Endothelial cell of umbilical vein (primary cell): Measurements from ENCODE around the gene HOXD10. TPM values are rescaled to one million over a fixed set of nuclear protein-coding genes. Genes with fewer than 3 reads are reported as not detected.

Source experiments
- BruUV-seq: library from RNA; stranded (reverse); fragments of 400-500 nt; replicated peaks from 2 replicates; lab custom pipeline; 2021; lab: Mats Ljungman, UMichigan
- CTCF ChIA-PET: fragments of 300-600, 350-600 bp; sonication (Branson Sonifier 250); formaldehyde crosslinking; loops from one replicate; lab custom pipeline; 2021; ENCODE audit warnings: antibody characterized with exemption, inconsistent platforms; lab: Charles Lee
- POLR2A ChIA-PET: fragments of 300-600, 350-600 bp; sonication (Branson Sonifier 250); formaldehyde crosslinking; loops from one replicate; lab custom pipeline; 2021; ENCODE audit warnings: antibody characterized with exemption, inconsistent platforms; lab: Charles Lee
- DNase-seq: peaks from one replicate; pipeline ENCODE4 v3.0.0-alpha.2; 2011; ENCODE audit warnings: low read depth, low spot score
- FAIRE-seq: peaks from 2 replicates; lab custom pipeline; 2011; peaks lifted over from hg19 to GRCh38; lab: Jason Lieb, UNC
- H2AFZ ChIP-seq: 2 replicates; pipeline ENCODE4 v1.6.0; 2012; ENCODE audit warnings: low read depth, low read length, control low read depth, inconsistent platforms
- H3K27ac ChIP-seq: 2 replicates; pipeline ENCODE4 v1.5.1; 2011; ENCODE audit warnings: low read depth, mild to moderate bottlenecking, control low read depth, low read length, moderate library complexity; ENCODE audit not compliant: insufficient read depth
- H3K27me3 ChIP-seq, 2 experiments: 2 replicates each; pipeline versions ENCODE4 v1.6.0 to v1.6.1; 2011; ENCODE audit warnings: low read length in 2 of 2, mixed read lengths in 1 of 2; ENCODE audit not compliant: control insufficient read depth in 2 of 2, insufficient read depth in 2 of 2
- H3K36me3 ChIP-seq, 2 experiments: 2 replicates in 1 of 2; 3 replicates in 1 of 2; pipeline ENCODE4 v1.5.1; 2011; ENCODE audit warnings: low read length in 2 of 2, mild to moderate bottlenecking in 1 of 2, moderate library complexity in 1 of 2; ENCODE audit not compliant: control insufficient read depth in 2 of 2, insufficient read depth in 2 of 2; ENCODE audit errors: extremely low read depth in 1 of 2
- H3K4me1 ChIP-seq: 3 replicates; pipeline ENCODE4 v1.5.1; 2011; ENCODE audit warnings: mild to moderate bottlenecking, low read length; ENCODE audit not compliant: control insufficient read depth, insufficient read depth; ENCODE audit errors: extremely low read depth
- H3K4me2 ChIP-seq: 2 replicates; pipeline ENCODE4 v1.6.1; 2011; ENCODE audit warnings: low read length, control low read depth, mixed read lengths; ENCODE audit not compliant: insufficient read depth
- H3K4me3 ChIP-seq, 3 experiments: fragments of 200-600 bp in 1 of 3; sonication (generic), shearing (Covaris generic) in 1 of 3; replicated peaks in 1 of 3; 2 replicates each; pipeline ENCODE4 v1.5.1; 2011 to 2016; ENCODE audit warnings: control low read depth in 3 of 3, low read length in 3 of 3, mild to moderate bottlenecking in 2 of 3, inconsistent platforms in 1 of 3, low read depth in 1 of 3, moderate library complexity in 1 of 3; ENCODE audit not compliant: insufficient read depth in 1 of 3
- H3K79me2 ChIP-seq: 2 replicates; pipeline ENCODE4 v1.6.0; 2012; ENCODE audit warnings: low read length, inconsistent platforms; ENCODE audit not compliant: control insufficient read depth, insufficient read depth
- H3K9ac ChIP-seq: replicated peaks from 2 replicates; pipeline ENCODE3; 2011; ENCODE audit warnings: low read length, control low read depth; ENCODE audit not compliant: insufficient read depth; ENCODE audit errors: extremely low read depth
- H3K9me1 ChIP-seq: replicated peaks from 3 replicates; pipeline ENCODE4 v1.6.0; 2011; ENCODE audit warnings: mild to moderate bottlenecking, low read length; ENCODE audit not compliant: control insufficient read depth, insufficient read depth; ENCODE audit errors: extremely low read depth
- H3K9me3 ChIP-seq: replicated peaks from 2 replicates; pipeline ENCODE4 v1.5.1; 2012; ENCODE audit warnings: low read length, inconsistent platforms; ENCODE audit not compliant: control insufficient read depth, insufficient read depth
- H4K20me1 ChIP-seq: replicated peaks from 2 replicates; pipeline ENCODE3; 2011; ENCODE audit warnings: mild to moderate bottlenecking, low read length; ENCODE audit not compliant: control insufficient read depth, insufficient read depth; ENCODE audit errors: extremely low read depth
- EZH2 ChIP-seq: IDR thresholded peaks from 2 replicates; pipeline ENCODE4 v1.6.1; 2012; ENCODE audit warnings: borderline replicate concordance, low read depth, mild to moderate bottlenecking, moderate library complexity, low read length, inconsistent platforms; ENCODE audit not compliant: severe bottlenecking
- FOS ChIP-seq: IDR thresholded peaks from 2 replicates; pipeline ENCODE4 v1.6.1; 2011; ENCODE audit warnings: mild to moderate bottlenecking, low read length, moderate library complexity, borderline replicate concordance; ENCODE audit not compliant: insufficient read depth
- GATA2 ChIP-seq: IDR thresholded peaks from 2 replicates; pipeline ENCODE4 v1.7.0; 2011; ENCODE audit warnings: low read depth, mild to moderate bottlenecking, moderate library complexity, mixed read lengths, low read length; ENCODE audit not compliant: insufficient read length, insufficient read depth
- JUN ChIP-seq: IDR thresholded peaks from 2 replicates; pipeline ENCODE4 v1.6.1; 2011; ENCODE audit warnings: borderline replicate concordance, low read depth; ENCODE audit not compliant: insufficient read length, insufficient read depth
- MYC ChIP-seq: IDR thresholded peaks from one replicate; pipeline ENCODE4 v1.6.1; 2011; ENCODE audit warnings: mild to moderate bottlenecking, low read depth, low read length
- POLR2A ChIP-seq: IDR thresholded peaks from 2 replicates; pipeline ENCODE4 v1.6.1; 2012; ENCODE audit warnings: low read depth, mild to moderate bottlenecking, control low read depth, low read length
- dilution Hi-C: fragments of 300-500 bp; cut with MboI; formaldehyde crosslinking; loops from one replicate; pipeline ENCODE4 v1.15.0; 2019; ENCODE audit warnings: low sequenced_read_pairs; ENCODE audit not compliant: extremely low pct_ligation_motif_present
- intact Hi-C: fragments of 100-400 bp; cut with micrococcal nuclease; formaldehyde crosslinking; loops from one replicate; pipeline ENCODE4 v1.10.0; 2022
- polyA plus RNA-seq, 4 experiments: library from polyadenylated mRNA; depleted of rRNA in 3 of 4; stranded (reverse) in 3 of 4; unstranded in 1 of 4; fragments of >200 nt; gene quantifications; 2 replicates each; pipeline versions ENCODE4 v1.2.1 to v1.2.3, GENCODE V29; 2011 to 2012; ENCODE audit warnings: missing spikeins in 1 of 4
- total RNA-seq: library from RNA; stranded (reverse); gene quantifications from 2 replicates; pipeline ENCODE4 v1.2.3, GENCODE V29; 2021
- TF ChIP-seq, protein P1 (sequence below), 2 donors: IDR thresholded peaks; 1 replicate in 1 of 2; 2 replicates in 1 of 2; pipeline ENCODE4 v1.5.1; 2011; ENCODE audit warnings: low read length in 2 of 2, mild to moderate bottlenecking in 2 of 2, moderate library complexity in 2 of 2, control low read depth in 1 of 2, inconsistent platforms in 1 of 2, low read depth in 1 of 2; ENCODE audit not compliant: insufficient read depth in 1 of 2; ENCODE audit errors: extremely low read depth in 1 of 2
- TF ChIP-seq, protein P2 (sequence below): IDR thresholded peaks from 2 replicates; pipeline ENCODE4 v1.6.1; 2011; ENCODE audit not compliant: insufficient read depth, insufficient read length

HOXD10 gene
- total and polyA plus RNA-seq, 2 donors (not counting 3 experiments of a cell fraction or from before 2014, with no cell fraction given), result not detected

DNA sequence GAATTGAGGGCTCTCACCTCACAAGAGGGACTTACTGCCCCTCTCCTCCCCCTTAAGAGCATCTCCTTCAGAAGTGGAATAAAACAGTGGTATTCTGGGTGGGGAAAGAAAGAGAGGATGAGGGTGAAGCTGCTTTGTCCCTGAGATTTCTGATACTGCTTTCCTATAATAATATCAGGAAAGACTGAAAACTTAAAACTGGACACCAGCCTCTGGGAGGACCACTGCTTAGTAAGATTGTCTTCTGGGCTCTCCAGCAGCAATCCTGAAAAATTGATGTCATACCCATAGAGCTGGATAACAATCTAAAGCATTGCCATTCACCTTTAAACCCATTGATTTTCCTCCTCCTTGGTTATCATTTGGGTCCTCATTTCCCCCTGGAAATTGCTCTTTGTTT lies 30.1 kb downstream of the HOXD10 start:
- H4K20me1 ChIP-seq, result no peaks in the 10 kb centered on the region
- TF ChIP-seq FOS (no peak), POLR2A (no peak), GATA2 (no peak), MYC (no peak), EZH2 (no peak), JUN (no peak)
- TF ChIP-seq, protein P1, sequence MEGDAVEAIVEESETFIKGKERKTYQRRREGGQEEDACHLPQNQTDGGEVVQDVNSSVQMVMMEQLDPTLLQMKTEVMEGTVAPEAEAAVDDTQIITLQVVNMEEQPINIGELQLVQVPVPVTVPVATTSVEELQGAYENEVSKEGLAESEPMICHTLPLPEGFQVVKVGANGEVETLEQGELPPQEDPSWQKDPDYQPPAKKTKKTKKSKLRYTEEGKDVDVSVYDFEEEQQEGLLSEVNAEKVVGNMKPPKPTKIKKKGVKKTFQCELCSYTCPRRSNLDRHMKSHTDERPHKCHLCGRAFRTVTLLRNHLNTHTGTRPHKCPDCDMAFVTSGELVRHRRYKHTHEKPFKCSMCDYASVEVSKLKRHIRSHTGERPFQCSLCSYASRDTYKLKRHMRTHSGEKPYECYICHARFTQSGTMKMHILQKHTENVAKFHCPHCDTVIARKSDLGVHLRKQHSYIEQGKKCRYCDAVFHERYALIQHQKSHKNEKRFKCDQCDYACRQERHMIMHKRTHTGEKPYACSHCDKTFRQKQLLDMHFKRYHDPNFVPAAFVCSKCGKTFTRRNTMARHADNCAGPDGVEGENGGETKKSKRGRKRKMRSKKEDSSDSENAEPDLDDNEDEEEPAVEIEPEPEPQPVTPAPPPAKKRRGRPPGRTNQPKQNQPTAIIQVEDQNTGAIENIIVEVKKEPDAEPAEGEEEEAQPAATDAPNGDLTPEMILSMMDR (IDR thresholded peaks at IDR 0.05; ENCODE audit: extremely low read depth in 1 of 2, insufficient read depth in 1 of 2, low read depth in 1 of 2, low read length in 2 of 2), result no peak
- TF ChIP-seq, protein P2, sequence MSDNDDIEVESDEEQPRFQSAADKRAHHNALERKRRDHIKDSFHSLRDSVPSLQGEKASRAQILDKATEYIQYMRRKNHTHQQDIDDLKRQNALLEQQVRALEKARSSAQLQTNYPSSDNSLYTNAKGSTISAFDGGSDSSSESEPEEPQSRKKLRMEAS, result no peak
- FAIRE-seq (no peak), DNase-seq (no peak)
- no peak overlapping the region for H3K9ac ChIP-seq
- H3K36me3 ChIP-seq, result peaks cover 2 to 9% of the 10 kb centered on the region in 2 experiments
- no peaks in the 10 kb centered on the region for H3K4me1 ChIP-seq
- BruUV-seq, result no TSS peak
- no peaks in the 10 kb centered on the region for H3K9me3 ChIP-seq
- no peak overlapping the region for H3K27ac ChIP-seq
- intact Hi-C loops (no loop called here), dilution Hi-C loops (loop anchor here (25.0 kb wide), 1 partner anchor 491 kb away; no protein-coding TSS in a partner anchor)
- no peak overlapping the region for H2AFZ ChIP-seq
- H3K9me1 ChIP-seq, result no peaks in the 10 kb centered on the region
- POLR2A ChIA-PET, result no interaction called here
- CTCF ChIA-PET, result interaction anchor here (1.9 to 9.3 kb wide), 2 partner anchors 307 to 408 kb away, joined by 7 to 338 read pairs; no protein-coding TSS in a partner anchor
- H3K27me3 ChIP-seq, result no peaks in the 10 kb centered on the region
- H3K4me2 ChIP-seq, result no peak overlapping the region
- no peak overlapping the region for H3K4me3 ChIP-seq
- peaks cover 62% of the 10 kb centered on the region for H3K79me2 ChIP-seq
